Heart right ventricle (tissue), 16 donors: Measurements from ENCODE around the gene CFAP92. TPM values are rescaled to one million over a fixed set of nuclear protein-coding genes. Genes with fewer than 3 reads are reported as not detected.

Experiments
- ATAC-seq, 8 donors: fragments of 200-7000 bp; cut with Tn5 transposase; one replicate each; pipeline ENCODE4 v1.9.1; 2020; ENCODE audit warnings: mild to moderate bottlenecking in 8 of 8, moderate library complexity in 8 of 8, moderate number of reproducible peaks in 1 of 8
- DNase-seq, 2 donors: peaks; one replicate each; pipeline ENCODE4 v3.0.0-alpha.2; 2020
- H3K27ac ChIP-seq, 10 donors: fragments of 200-600 bp; sonication (generic) in 2 of 10; one replicate each; pipeline versions ENCODE4 v1.5.0 to v1.8.0; 2020 to 2022; ENCODE audit warnings: mild to moderate bottlenecking in 3 of 10
- H3K27me3 ChIP-seq, 7 donors: fragments of 200-600 bp; one replicate each; pipeline ENCODE4 v1.8.0; 2021 to 2022; ENCODE audit warnings: mild to moderate bottlenecking in 2 of 7
- H3K36me3 ChIP-seq, 9 donors: fragments of 200-600 bp; sonication (generic) in 1 of 9; one replicate each; pipeline versions ENCODE4 v1.5.0 to v1.8.0; 2020 to 2022; ENCODE audit warnings: mild to moderate bottlenecking in 2 of 9
- H3K4me1 ChIP-seq, 9 donors: fragments of 200-600 bp; sonication (generic) in 1 of 9; one replicate each; pipeline versions ENCODE4 v1.5.0 to v1.8.0; 2020 to 2022; ENCODE audit warnings: mild to moderate bottlenecking in 4 of 9
- H3K4me3 ChIP-seq, 10 donors: fragments of 200-600 bp; sonication (generic) in 2 of 10; one replicate each; pipeline versions ENCODE4 v1.5.0 to v1.8.0; 2020 to 2022; ENCODE audit warnings: mild to moderate bottlenecking in 7 of 10, moderate library complexity in 2 of 10
- H3K9me3 ChIP-seq, 11 donors: fragments of 200-600 bp in 10 of 11; sonication (generic) in 2 of 11; one replicate each; pipeline versions ENCODE4 v1.5.0 to v1.8.0; 2013 to 2022; ENCODE audit warnings: mild to moderate bottlenecking in 2 of 11, control low read depth in 1 of 11, moderate library complexity in 1 of 11
- CTCF ChIP-seq, 9 donors: fragments of 200-600 bp; sonication (generic) in 2 of 9; IDR thresholded peaks; one replicate each; pipeline versions ENCODE4 v1.5.0 to v1.8.0; 2021 to 2022; ENCODE audit warnings: antibody characterized with exemption in 9 of 9, mild to moderate bottlenecking in 5 of 9, moderate library complexity in 1 of 9
- WGBS, 2 donors: extraction: QIAGEN DNeasy Blood & Tissue Kit; methylation state at CpG; one replicate each; pipeline ENCODE4 v1.1.7; 2013; ENCODE audit warnings: inconsistent platforms in 1 of 2; 5-methylcytosine and 5-hydroxymethylcytosine counted together
- intact Hi-C, 10 donors: fragments of 100-400 bp; cut with DNase I; formaldehyde crosslinking; loops; one replicate each; pipeline versions ENCODE4 v1.11.1 to v1.14.2; 2022
- polyA plus RNA-seq, 2 donors: library from polyadenylated mRNA; stranded (reverse); fragments of 200-250 nt; gene quantifications; one replicate each; pipeline ENCODE4 v1.2.3, GENCODE V29; 2013
- total RNA-seq, 10 donors: library from RNA; stranded (reverse); fragmentation: NEBNext Ultra II Directional in 3 of 10; extraction: Animal tissue kit (Norgen Biotek cat#: 25700) in 3 of 10; gene quantifications; one replicate each; pipeline versions ENCODE4 v1.2.1 to v1.2.4, GENCODE V29; 2021 to 2023
- donor health status: Arrhythmogenic right ventricular cardiomyopathy.
- donor health status: ischemic (EF 13 %, LVEDD 7.1; RV severe dilation, severe dysfunction).
- donor health status: healthy with polysubstance abuse.
- donor health status: DM: no; HTN: yes; CAD: no.
- donor health status: DM: no; HTN: no; CAD: no.
- donor health status: ischemic (EF 25% LVEDD 6.9; RV normal size, moderate dysfunction).
- donor health status: ischemic (EF 25% LVEDD 5.7; RV mildly dilated, moderate dysfunction).
- donor health status: healthy.
- donor health status: DM: yes; HTN: yes; CAD: no.
- donor health status: Ischemic cardiomyopathy.
- donor health status: ischemic (EF 35%, LVEDD 5.7; RV mildly dilated, moderate dysfunction).
- donor health status: nonischemic (EF 11% LVEDD 7.7; RV severe dilation, severe dysfunction).
- donor health status: DM: yes; HTN: yes; CAD: no.
- donor health status: PGD.
- donor health status: ischemic (EF 29% LVEDD 5.4; RV normal size, mild dysfunction).
- donor health status: nonischemic (EF 23%, LVEDD 6.1; RV moderate dilation, normal function).

CFAP92 gene
- total and polyA plus RNA-seq, 12 donors, result 0.12 to 1.2 (median 0.41) TPM

- WGBS, 2 donors, result 85 to 89% methylated on average over 3 of the region's 3 CpGs
- Histone ChIP-seq H3K4me3 (no peak overlapping the region), H3K27ac (peak overlapping the region in 7 of 10 donors; percentile 1 to 78 (median 55)), H3K9me3 (no peaks in the 10 kb centered on the region), H3K36me3 (peaks cover 0 to 11% (median 0%) of the 10 kb centered on the region in 9 donors), H3K27me3 (peaks cover 0 to 37% (median 23%) of the 10 kb centered on the region in 7 donors), H3K4me1 (peaks cover 3 to 72% (median 43%) of the 10 kb centered on the region in 9 donors)
- TF ChIP-seq CTCF (IDR thresholded peaks at IDR 0.05), result no peak
- intact Hi-C loops, result no loop called here
- DNase-seq, result no peak
- no peak for ATAC-seq
Measured at GRCh38 chr3:129006864-129007263, 13.0 kb upstream of the CFAP92 start.

- Histone ChIP-seq H3K9me3 (no peaks in the 10 kb centered on the region), H3K4me1 (peaks cover 3 to 83% (median 55%) of the 10 kb centered on the region in 9 donors), H3K27me3 (peaks cover 0 to 49% (median 32%) of the 10 kb centered on the region in 7 donors), H3K36me3 (peaks cover 0 to 11% (median 0%) of the 10 kb centered on the region in 9 donors), H3K27ac (peak overlapping the region in 9 of 10 donors; percentile 38 to 78 (median 58)), H3K4me3 (peak overlapping the region in 1 of 10 donors; percentile 8)
- 94 to 97% methylated on average over 4 of the region's 4 CpGs for WGBS, 2 donors
- intact Hi-C loops, result loop anchor here in 1 of 10 donors (2.0 kb wide), 1 partner anchor 19 kb away; no protein-coding TSS in a partner anchor
- DNase-seq, result peak in 1 of 2 donors; percentile 47
- peak in 3 of 8 donors; percentile 24 to 46 (median 33) for ATAC-seq
- no peak for TF ChIP-seq CTCF (IDR thresholded peaks at IDR 0.05)
Measured at GRCh38 chr3:129005526-129006303, 11.8 kb upstream of the CFAP92 start.

GRCh38 chr3:129004639-129005295, 10.9 kb upstream of the CFAP92 start:
- intact Hi-C loops, result loop anchor here in 2 of 10 donors (2.0 to 5.0 kb wide), 2 partner anchors 20 to 48 kb away; no protein-coding TSS in a partner anchor
- ATAC-seq, result no peak
- Histone ChIP-seq H3K27me3 (peaks cover 0 to 54% (median 32%) of the 10 kb centered on the region in 7 donors), H3K4me3 (peak overlapping the region in 2 of 10 donors; percentile 9 to 80), H3K27ac (peak overlapping the region in 8 of 10 donors; percentile 38 to 78 (median 63)), H3K36me3 (peaks cover 0 to 11% (median 0%) of the 10 kb centered on the region in 9 donors), H3K4me1 (peaks cover 3 to 87% (median 60%) of the 10 kb centered on the region in 9 donors), H3K9me3 (no peaks in the 10 kb centered on the region)
- no peak for DNase-seq
- TF ChIP-seq CTCF (IDR thresholded peaks at IDR 0.05), result no peak
- WGBS, 2 donors, result 62 to 68% methylated on average over 6 of the region's 6 CpGs

GRCh38 chr3:129003578-129004112, 9.8 kb upstream of the CFAP92 start:
- no peaks in the 10 kb centered on the region for H3K9me3 ChIP-seq
- peak overlapping the region in 9 of 10 donors; percentile 12 to 85 (median 77) for H3K4me3 ChIP-seq
- whole genome bisulfite sequencing, 2 donors, result 15 to 34% methylated on average over 42 to 55 of the region's 55 CpGs
- peak overlapping the region in 2 of 10 donors; percentile 30 to 85 for H3K27ac ChIP-seq
- DNase-seq, result peak in 1 of 2 donors; percentile 36
- H3K4me1 ChIP-seq, result peaks cover 3 to 85% (median 57%) of the 10 kb centered on the region in 9 donors
- peak in 1 of 8 donors; percentile 16 for ATAC-seq
- intact Hi-C loops, result loop anchor here in 2 of 10 donors (2.0 to 5.0 kb wide), 2 partner anchors 21 to 49 kb away; no protein-coding TSS in a partner anchor
- H3K27me3 ChIP-seq, result peaks cover 0 to 65% (median 32%) of the 10 kb centered on the region in 7 donors
- peaks cover 0 to 9% (median 0%) of the 10 kb centered on the region in 9 donors for H3K36me3 ChIP-seq
- TF ChIP-seq CTCF (IDR thresholded peaks at IDR 0.05), result peak in 4 of 9 donors; percentile 2 to 42 (median 15)
